ENCODE measurements around the gene EGR2.

DNA sequence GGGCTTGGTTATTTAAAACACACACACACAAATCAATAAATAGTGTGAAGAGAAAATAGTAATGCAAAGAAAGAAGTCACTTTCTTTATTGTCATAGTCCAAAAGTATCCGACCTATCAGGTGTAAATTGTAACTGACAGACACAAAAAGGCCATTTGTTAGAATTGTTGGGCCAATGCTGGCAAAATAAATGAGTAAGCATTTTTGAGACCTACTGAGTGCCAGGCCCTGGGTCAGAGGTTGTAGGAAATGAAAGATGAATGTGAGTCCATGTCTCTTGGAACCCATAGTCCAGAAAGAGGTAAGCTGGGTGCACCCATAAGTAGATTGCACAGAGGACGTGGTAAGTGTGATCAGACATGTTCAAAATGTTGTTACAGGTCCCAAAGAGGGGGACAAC, 13.5 kb upstream of the EGR2 start:
- TF ChIP-seq, protein P1, sequence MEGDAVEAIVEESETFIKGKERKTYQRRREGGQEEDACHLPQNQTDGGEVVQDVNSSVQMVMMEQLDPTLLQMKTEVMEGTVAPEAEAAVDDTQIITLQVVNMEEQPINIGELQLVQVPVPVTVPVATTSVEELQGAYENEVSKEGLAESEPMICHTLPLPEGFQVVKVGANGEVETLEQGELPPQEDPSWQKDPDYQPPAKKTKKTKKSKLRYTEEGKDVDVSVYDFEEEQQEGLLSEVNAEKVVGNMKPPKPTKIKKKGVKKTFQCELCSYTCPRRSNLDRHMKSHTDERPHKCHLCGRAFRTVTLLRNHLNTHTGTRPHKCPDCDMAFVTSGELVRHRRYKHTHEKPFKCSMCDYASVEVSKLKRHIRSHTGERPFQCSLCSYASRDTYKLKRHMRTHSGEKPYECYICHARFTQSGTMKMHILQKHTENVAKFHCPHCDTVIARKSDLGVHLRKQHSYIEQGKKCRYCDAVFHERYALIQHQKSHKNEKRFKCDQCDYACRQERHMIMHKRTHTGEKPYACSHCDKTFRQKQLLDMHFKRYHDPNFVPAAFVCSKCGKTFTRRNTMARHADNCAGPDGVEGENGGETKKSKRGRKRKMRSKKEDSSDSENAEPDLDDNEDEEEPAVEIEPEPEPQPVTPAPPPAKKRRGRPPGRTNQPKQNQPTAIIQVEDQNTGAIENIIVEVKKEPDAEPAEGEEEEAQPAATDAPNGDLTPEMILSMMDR (IDR thresholded peaks at IDR 0.05), result no peak
- no peak for TF ChIP-seq POLR2A (IDR thresholded peaks at IDR 0.05)

Data from adrenal gland (tissue), 5 donors.